ENCODE results near the gene DGKH.

- TF ChIP-seq CTCF (IDR thresholded peaks at IDR 0.05) = no peak
- no peak for TF ChIP-seq EZH2 (IDR thresholded peaks at IDR 0.05; ENCODE audit: borderline replicate concordance, insufficient read depth, low read depth, low read length, poor library complexity, severe bottlenecking)
Measured at GRCh38 chr13:42129033-42129432, 80.6 kb downstream of the DGKH start.

All from B cell (primary cell).